GM21825 (cell line): Measurements from ENCODE around the gene CRYL1.

Source experiments
- ATAC-seq: cut with Tn5 transposase; IDR thresholded peaks from one replicate; pipeline ENCODE4 v1.9.1; 2021; ENCODE audit warnings: mild to moderate bottlenecking, moderate library complexity; ENCODE audit not compliant: unreplicated experiment

Gene CRYL1

GRCh38 chr13:20534038-20534608, 8.5 kb upstream of the CRYL1 start:
- ATAC-seq, result no peak

GRCh38 chr13:20528452-20528851, 2.8 kb upstream of the CRYL1 start:
- ATAC-seq, result no peak

- ATAC-seq, result no peak
Observed at GRCh38 chr13:20526664-20527063, 1.0 kb upstream of the CRYL1 start.

- peak; percentile 18 for ATAC-seq
Observed at GRCh38 chr13:20525144-20525600, 485 bp downstream of the CRYL1 start.

- no peak for ATAC-seq
Observed at GRCh38 chr13:20521364-20522115, 4.1 kb downstream of the CRYL1 start.

- ATAC-seq, result no peak
Observed at GRCh38 chr13:20519875-20520274, 5.8 kb downstream of the CRYL1 start.

- no peak for ATAC-seq
Observed at GRCh38 chr13:20518660-20519100, 7.0 kb downstream of the CRYL1 start.

- ATAC-seq, result no peak
Observed at GRCh38 chr13:20514866-20515265, 10.8 kb downstream of the CRYL1 start.

GRCh38 chr13:20513466-20513995, 12.1 kb downstream of the CRYL1 start:
- ATAC-seq, result no peak

- ATAC-seq, result no peak
Observed at GRCh38 chr13:20512042-20512683, 13.5 kb downstream of the CRYL1 start.

- no peak for ATAC-seq
Observed at GRCh38 chr13:20506696-20507095, 19.0 kb downstream of the CRYL1 start.

- ATAC-seq, result no peak
Observed at GRCh38 chr13:20505405-20506366, 20.0 kb downstream of the CRYL1 start.

- ATAC-seq, result no peak
Observed at GRCh38 chr13:20503088-20504083, 22.3 kb downstream of the CRYL1 start.

GRCh38 chr13:20501592-20501991, 24.1 kb downstream of the CRYL1 start:
- ATAC-seq, result no peak

- ATAC-seq, result no peak
Observed at GRCh38 chr13:20501120-20501519, 24.5 kb downstream of the CRYL1 start.

- ATAC-seq, result no peak
Observed at GRCh38 chr13:20499986-20500385, 25.7 kb downstream of the CRYL1 start.

GRCh38 chr13:20498659-20499058, 27.0 kb downstream of the CRYL1 start:
- no peak for ATAC-seq

- ATAC-seq, result no peak
Observed at GRCh38 chr13:20498129-20498528, 27.5 kb downstream of the CRYL1 start.

- ATAC-seq, result no peak
Observed at GRCh38 chr13:20497006-20497775, 28.5 kb downstream of the CRYL1 start.
